ENCODE results near the gene GRAMD4. TPM values are rescaled to one million over a fixed set of nuclear protein-coding genes. Genes with fewer than 3 reads are reported as not detected.

Gene GRAMD4, protein sequence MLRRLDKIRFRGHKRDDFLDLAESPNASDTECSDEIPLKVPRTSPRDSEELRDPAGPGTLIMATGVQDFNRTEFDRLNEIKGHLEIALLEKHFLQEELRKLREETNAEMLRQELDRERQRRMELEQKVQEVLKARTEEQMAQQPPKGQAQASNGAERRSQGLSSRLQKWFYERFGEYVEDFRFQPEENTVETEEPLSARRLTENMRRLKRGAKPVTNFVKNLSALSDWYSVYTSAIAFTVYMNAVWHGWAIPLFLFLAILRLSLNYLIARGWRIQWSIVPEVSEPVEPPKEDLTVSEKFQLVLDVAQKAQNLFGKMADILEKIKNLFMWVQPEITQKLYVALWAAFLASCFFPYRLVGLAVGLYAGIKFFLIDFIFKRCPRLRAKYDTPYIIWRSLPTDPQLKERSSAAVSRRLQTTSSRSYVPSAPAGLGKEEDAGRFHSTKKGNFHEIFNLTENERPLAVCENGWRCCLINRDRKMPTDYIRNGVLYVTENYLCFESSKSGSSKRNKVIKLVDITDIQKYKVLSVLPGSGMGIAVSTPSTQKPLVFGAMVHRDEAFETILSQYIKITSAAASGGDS
- total RNA-seq: 90.8 and 91.6 TPM in 2 replicates

DNA sequence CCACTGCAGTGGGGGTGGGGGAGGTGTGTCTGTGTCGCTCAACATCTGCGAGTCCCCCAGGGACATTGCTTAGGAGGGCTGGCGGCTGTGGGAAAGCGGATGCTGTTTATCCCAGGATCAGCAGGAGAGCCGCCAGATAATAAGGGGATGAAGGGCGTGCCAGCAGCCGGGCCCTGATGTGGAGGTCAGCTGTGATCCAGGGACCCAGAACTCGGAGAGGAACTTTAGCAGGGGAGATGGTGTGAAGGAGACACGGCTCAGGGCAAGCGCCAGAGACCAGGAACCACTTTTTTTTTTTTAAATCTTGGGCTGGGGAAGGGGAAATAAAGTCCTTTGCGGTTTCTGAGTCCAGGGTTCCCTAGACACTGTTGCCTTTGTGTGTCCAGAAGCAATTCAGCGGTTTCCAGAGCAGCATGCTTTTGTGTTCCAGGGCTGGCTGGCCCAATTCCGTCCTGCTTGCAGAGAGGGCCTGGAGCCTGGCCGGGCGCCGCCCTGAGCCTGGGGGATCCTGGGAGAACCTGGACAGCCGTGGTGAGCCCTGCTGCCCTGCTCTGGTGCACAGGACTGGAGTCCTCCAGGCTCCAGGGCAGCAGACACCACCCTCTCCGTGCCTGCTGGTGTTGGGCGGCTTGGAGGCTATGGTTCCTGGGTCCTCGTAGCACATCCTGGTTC is at the start of gene GRAMD4:
GRAMD4 (plus strand) TSS at position 557 of the 672 bp plus-strand sequence. CDS start 6,414 bp downstream, outside the sequence.
- no peak within 1 kb of the TSS for H3K27ac Mint-ChIP-seq
- no peaks in the 10 kb centered on the region for H3K9me3 Mint-ChIP-seq
- H3K4me3 Mint-ChIP-seq (ENCODE audit: low read depth): no peak within 1 kb of the TSS
- no peak for DNase-seq (ENCODE audit: low spot score)
- H3K27me3 Mint-ChIP-seq (ENCODE audit: low read depth): no peaks in the 10 kb centered on the region
- no peaks in the 10 kb centered on the region for H3K4me1 Mint-ChIP-seq (ENCODE audit: low read depth)
- no peaks in the 10 kb centered on the region for H3K36me3 Mint-ChIP-seq (ENCODE audit: low read depth)
- intact Hi-C loops (cut with micrococcal nuclease): no loop called here

DNA sequence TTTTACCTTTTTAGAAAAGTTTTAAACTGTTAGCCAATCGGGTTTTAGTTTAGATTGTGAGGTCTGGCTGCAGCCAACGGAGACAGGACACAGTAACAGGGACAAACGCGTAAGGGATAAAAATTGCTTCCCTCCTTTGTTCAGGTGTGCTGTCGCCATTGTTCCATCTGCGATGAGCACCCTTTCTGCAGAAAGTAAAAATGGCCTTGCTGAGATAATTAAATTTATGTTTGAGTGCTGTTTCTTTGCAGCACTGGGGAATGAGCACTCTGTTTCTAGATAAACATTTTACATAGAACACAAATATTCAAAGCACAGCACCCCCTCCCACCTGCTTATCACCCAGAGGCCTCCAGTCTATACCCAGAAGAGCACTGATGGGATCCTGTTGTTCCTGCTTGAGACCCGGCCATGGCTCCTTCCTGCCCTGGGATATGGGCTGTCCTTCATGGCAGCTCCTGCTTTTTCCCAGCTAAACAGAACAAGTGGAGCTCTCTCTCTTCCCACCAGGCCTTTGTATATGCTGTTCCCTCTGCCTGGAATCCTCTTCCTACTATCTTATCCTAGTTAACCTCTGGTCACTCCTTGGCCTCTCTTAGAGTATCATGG is 48.4 kb upstream of the GRAMD4 start:
- Mint-ChIP-seq H3K36me3 (ENCODE audit: low read depth) (no peaks in the 10 kb centered on the region), H3K4me1 (ENCODE audit: low read depth) (peaks cover 11% of the 10 kb centered on the region), H3K9me3 (peaks cover 15% of the 10 kb centered on the region), H3K27ac (no peak overlapping the region), H3K27me3 (ENCODE audit: low read depth) (no peaks in the 10 kb centered on the region), H3K4me3 (ENCODE audit: low read depth) (no peak overlapping the region)
- no peak for DNase-seq (ENCODE audit: low spot score)
- intact Hi-C loops (cut with micrococcal nuclease): no loop called here

DNA sequence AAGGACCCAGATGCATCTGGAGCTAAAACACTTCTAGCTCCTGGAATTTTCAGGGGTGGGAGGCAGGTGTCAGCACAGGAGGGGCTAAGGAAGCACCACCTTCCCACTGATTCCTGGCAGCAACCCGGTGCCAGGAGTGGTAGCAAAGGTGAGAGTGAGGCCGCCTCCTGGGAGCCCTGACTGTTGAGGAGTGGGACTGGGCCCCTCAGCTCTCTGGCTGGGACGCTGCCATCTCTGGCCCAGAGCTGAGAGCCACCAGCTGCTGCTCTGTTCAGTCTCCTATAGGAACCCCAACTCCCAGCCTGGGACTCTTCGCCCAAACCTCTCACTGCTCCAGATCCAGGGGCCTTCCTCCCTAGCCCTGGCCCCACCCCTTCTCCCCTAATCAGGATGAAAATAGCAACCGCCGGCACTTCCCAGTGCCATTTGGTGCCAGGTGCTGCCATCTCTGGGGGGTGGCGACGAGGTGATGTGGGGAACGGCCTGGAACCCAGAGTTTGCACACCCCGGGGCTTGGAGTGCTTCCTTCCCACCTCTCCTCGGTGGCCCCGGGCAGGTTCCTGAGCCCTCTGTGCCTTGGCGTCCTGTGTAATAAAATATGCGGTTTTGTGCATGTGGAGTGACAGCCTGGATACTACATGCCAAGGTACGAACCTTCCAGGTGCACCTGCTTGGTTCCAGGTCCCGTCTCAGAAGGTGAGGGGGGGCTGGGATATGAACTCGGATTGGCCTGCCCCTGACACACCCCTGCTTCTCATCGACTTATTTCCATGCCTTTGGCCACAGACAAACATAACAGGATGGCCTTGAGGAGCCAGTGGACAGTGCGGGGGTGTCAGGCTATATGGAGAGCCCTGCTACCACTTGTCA is 47.0 kb upstream of the GRAMD4 start:
- Mint-ChIP-seq H3K4me1 (ENCODE audit: low read depth) (peaks cover 15% of the 10 kb centered on the region), H3K9me3 (peaks cover 15% of the 10 kb centered on the region), H3K27me3 (ENCODE audit: low read depth) (no peaks in the 10 kb centered on the region), H3K27ac (no peak overlapping the region), H3K36me3 (ENCODE audit: low read depth) (no peaks in the 10 kb centered on the region), H3K4me3 (ENCODE audit: low read depth) (no peak overlapping the region)
- intact Hi-C loops (cut with micrococcal nuclease): no loop called here
- no peak for DNase-seq (ENCODE audit: low spot score)

DNA sequence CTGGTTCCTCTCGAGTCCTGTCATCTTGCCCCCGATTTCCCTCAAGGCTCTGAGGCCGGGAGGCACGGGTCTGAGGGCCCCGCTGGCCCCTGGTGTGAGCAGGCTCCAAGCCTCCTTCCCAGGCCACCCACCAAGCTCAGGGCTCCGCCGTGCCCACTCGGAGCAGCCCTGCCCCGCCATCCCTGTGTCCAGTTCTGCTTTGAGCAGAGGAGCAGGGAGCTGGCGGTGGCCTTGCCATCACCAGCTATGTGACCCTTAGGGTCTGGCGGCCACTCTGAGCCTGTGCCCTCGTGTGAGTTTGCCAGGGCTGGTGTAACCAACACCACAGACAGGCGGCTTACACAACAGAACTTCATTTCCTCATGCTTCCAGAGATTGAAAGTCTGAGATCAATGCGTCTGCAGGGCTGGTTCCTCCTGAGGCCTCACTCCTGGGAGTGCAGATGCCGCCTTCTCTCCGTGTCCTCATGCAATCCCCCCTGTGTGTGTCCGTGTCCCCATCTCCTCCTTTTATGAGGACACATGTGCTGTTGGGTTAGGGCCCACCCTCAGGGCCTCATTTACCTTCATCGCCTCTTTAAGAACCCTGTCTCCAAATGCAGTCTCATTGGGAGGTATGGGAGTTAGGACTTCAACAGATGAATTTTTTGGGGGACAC is 46.3 kb upstream of the GRAMD4 start:
- intact Hi-C loops (cut with micrococcal nuclease): no loop called here
- H3K27ac Mint-ChIP-seq: no peak overlapping the region
- peak overlapping the region; percentile 21 for H3K4me3 Mint-ChIP-seq (ENCODE audit: low read depth)
- H3K9me3 Mint-ChIP-seq: peaks cover 15% of the 10 kb centered on the region
- H3K4me1 Mint-ChIP-seq (ENCODE audit: low read depth): peaks cover 23% of the 10 kb centered on the region
- DNase-seq (ENCODE audit: low spot score): no peak
- H3K36me3 Mint-ChIP-seq (ENCODE audit: low read depth): peaks cover 3% of the 10 kb centered on the region
- H3K27me3 Mint-ChIP-seq (ENCODE audit: low read depth): no peaks in the 10 kb centered on the region

DNA sequence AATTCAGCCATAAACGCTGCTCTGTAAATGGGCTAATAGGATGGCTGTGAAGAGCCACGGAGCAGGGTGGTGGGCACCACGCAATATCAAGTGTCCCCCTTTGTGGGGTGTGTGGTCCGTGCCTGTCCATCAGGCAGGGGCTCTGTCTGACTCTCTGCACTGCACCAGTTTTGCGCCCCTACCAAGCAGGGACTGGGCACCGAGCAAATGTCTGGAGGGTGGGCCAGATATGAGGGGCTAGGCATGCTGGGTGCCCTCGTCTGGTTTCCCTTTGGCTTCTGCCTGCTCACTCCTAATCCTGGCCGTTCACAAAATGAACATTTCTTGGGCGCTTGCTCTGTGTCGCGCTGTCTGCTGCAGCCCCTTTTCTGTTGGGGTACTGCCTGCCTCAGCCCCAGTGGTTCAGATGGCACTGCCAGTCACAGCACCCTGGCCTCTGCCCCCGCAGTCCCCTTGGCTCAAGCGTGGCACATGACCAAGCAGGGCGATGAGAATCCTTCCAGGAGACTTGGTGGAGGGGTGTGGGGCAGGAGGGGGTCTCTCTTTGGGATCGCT is 45.7 kb upstream of the GRAMD4 start:
- peak overlapping the region; percentile 82 for H3K4me3 Mint-ChIP-seq (ENCODE audit: low read depth)
- peaks cover 15% of the 10 kb centered on the region for H3K9me3 Mint-ChIP-seq
- peaks cover 29% of the 10 kb centered on the region for H3K4me1 Mint-ChIP-seq (ENCODE audit: low read depth)

DNA sequence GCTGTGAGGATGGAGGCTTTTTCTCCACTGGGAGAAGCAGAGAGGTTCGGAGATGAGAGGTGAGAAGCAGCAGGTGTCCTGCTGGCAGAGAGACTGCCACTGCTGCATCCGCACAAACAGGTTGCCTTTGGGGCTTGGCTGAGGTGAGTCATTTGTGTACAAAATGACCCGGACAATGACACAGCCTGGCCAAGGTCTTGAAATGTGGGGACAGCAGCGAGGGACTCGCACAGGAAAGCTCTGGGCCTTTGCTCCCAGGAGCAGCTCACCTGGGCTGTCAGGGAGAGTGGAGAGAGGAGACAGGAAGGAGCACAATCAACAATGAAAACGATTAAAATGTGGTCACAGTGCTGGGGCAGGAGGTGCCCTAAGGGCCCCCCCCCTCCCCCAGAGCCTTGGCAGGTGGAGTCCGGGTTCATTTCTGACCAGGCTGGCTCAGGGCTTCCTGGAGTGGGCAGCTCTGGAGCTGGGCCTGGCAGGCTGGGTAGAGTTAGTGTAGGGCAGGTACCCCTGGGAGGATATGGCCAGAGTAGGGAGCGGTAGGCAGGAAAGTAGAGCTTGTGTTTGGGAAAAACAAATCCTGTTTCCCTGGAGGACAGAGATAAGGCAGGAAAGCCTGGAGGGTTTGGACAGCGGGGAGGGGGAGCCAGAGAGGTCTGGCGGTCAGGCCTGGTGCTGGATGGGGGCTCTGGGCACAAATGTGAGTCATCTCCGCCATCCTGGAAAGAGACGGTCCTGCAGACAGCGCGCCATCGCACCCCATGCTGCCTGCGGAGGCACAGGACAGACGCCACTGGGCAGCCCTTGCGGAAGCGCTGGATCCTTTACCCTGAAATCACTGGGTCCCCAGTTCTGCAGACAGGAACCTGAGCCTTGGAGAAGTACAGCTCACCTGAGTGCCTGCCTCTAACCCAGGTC is 44.9 kb upstream of the GRAMD4 start:
- Mint-ChIP-seq H3K27ac (peak overlapping the region; percentile 82), H3K4me3 (ENCODE audit: low read depth) (peak overlapping the region; percentile 82)

More for the DNA sequence above, 45.7 kb upstream of the GRAMD4 start:
- intact Hi-C loops (cut with micrococcal nuclease): no loop called here
- Mint-ChIP-seq H3K27ac (no peak overlapping the region), H3K27me3 (ENCODE audit: low read depth) (no peaks in the 10 kb centered on the region), H3K36me3 (ENCODE audit: low read depth) (peaks cover 4% of the 10 kb centered on the region)
- no peak for DNase-seq (ENCODE audit: low spot score)

DNA sequence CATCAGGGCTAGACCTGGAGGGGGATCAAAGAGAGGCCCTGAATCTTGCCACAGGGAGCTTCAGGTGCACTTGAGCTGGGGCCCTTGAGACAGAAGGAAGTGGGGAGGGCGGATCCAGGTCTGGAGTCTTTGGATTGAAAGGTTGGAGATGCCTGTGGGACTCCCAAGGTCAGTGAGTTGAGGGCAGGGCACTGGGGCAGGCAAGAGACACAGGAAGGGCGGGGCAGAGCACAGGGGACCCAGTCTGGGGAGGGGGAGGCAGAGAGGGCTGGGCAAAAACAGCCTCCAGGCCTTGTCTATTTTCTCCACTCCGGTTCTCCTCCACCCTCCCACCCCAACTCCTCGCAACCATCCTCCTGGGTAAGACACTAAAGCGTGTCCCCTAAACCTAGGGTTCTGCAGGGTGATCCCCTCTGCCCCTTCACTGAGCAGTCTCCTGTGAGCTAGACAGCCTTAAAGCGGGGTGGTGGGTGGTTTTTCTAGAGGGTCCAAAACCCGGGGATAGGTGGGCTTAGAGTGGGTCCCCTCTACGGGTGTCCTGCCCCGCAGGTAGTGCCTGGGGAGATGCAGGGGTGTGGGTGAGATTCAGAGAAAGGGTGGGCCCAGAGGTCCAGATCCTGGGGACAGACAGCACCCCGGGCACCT is 44.2 kb upstream of the GRAMD4 start:
- H3K9me3 Mint-ChIP-seq: peaks cover 12% of the 10 kb centered on the region
- no peaks in the 10 kb centered on the region for H3K27me3 Mint-ChIP-seq (ENCODE audit: low read depth)
- intact Hi-C loops (cut with micrococcal nuclease): loop anchor here (5.0 kb wide), 3 partner anchors 36 to 96 kb away; no protein-coding TSS in a partner anchor
- H3K27ac Mint-ChIP-seq: peak overlapping the region; percentile 82
- H3K36me3 Mint-ChIP-seq (ENCODE audit: low read depth): peaks cover 4% of the 10 kb centered on the region
- peak overlapping the region; percentile 82 for H3K4me3 Mint-ChIP-seq (ENCODE audit: low read depth)
- DNase-seq (ENCODE audit: low spot score): no peak
- H3K4me1 Mint-ChIP-seq (ENCODE audit: low read depth): peaks cover 39% of the 10 kb centered on the region

More for the DNA sequence above, 44.9 kb upstream of the GRAMD4 start:
- H3K36me3 Mint-ChIP-seq (ENCODE audit: low read depth): peaks cover 4% of the 10 kb centered on the region
- intact Hi-C loops (cut with micrococcal nuclease): loop anchor here (5.0 kb wide), 3 partner anchors 37 to 97 kb away; no protein-coding TSS in a partner anchor
- DNase-seq (ENCODE audit: low spot score): no peak
- H3K27me3 Mint-ChIP-seq (ENCODE audit: low read depth): no peaks in the 10 kb centered on the region
- H3K9me3 Mint-ChIP-seq: peaks cover 15% of the 10 kb centered on the region
- H3K4me1 Mint-ChIP-seq (ENCODE audit: low read depth): peaks cover 36% of the 10 kb centered on the region

DNA sequence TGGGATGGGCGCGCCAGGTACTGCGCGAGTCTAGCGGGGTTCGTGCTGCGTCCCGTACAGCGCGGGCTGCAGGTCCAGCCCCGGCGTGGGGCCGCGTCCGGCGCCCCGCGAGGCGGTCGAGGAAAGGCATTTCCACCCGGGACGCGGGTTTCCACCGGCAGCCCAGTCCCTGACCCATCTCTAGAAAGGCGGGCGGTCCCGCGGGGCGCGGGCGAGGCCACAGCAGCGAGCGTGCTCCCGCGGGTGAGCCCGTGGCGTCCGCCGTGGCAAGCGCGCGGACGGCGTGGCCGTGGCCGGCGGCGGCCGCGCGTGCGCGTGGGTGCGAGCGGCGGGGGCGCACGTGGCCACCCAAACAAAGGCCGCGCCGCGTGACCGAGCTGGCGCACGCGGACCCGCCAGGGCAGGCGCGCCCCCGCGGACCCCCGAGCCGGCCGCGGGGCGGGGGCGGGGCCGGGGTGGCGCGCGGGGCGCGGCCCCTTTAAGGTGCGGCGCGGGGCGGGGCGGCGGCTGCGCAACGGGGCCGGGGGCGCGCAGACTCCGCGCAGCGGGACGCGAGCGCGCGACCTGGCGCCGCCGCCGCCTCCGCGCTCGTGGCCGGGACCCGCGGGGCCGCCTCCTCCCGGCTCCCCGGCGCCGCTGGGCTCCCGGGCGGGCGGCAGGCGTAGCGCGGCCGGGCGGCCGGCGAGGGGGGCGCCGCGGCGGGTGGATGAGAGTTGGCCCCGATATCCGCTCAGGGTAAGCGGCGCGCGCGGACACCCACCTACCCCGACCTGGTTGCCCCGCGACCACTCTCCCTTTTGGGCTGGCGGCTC is 43.4 kb upstream of the GRAMD4 start:
- peaks cover 7% of the 10 kb centered on the region for H3K9me3 Mint-ChIP-seq
- peak overlapping the region; percentile 82 for H3K4me3 Mint-ChIP-seq (ENCODE audit: low read depth)
- H3K4me1 Mint-ChIP-seq (ENCODE audit: low read depth): peaks cover 43% of the 10 kb centered on the region
- DNase-seq (ENCODE audit: low spot score): peak; percentile 52
- intact Hi-C loops (cut with micrococcal nuclease): loop anchor here (5.0 kb wide), 3 partner anchors 36 to 96 kb away; no protein-coding TSS in a partner anchor
- peaks cover 4% of the 10 kb centered on the region for H3K36me3 Mint-ChIP-seq (ENCODE audit: low read depth)
- no peaks in the 10 kb centered on the region for H3K27me3 Mint-ChIP-seq (ENCODE audit: low read depth)
- peak overlapping the region; percentile 82 for H3K27ac Mint-ChIP-seq

DNA sequence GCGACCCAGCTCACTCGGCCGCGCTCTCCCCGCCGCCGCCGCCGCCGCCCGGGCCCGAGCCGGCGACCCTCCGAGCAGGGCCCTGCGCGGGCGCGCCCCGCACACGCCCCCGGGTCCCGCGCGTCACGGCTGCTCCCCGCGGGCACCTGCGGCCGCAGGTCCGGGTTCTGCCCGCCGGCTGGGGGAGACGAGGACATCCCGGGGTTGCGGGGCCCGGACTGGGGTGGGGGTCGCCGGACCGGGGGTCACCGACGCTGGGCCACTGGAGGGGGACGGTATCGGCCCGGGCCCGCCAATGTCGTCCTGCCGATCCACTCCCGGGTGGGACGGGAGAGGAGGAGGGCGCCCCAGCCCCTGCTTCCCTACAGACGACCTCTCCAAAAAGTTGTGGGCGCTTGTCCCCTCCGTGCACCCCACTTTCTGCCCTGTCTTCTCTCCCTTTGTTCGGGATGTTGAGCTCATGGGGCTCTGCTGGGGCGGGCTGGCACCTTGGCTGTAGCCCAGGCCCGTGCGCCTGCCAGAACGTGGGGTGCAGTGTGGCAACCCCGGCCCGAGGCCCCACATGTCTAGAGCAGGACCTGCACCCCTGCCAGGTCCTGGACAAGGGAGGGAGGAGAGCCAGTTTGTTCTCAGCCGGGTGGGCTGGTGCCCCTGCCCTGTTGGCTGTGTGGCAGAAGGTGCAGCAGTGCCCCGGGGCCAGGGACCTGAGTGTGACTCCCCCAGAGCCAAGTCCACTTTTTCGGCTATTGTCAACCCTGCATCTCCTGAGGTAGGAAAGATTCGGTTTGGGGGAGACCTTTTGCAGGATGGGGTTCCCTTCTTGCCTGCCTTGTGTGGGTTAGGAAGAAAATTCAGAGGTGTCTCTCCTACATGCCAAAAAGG is 42.6 kb upstream of the GRAMD4 start:
- Mint-ChIP-seq H3K9me3 (no peaks in the 10 kb centered on the region), H3K4me3 (ENCODE audit: low read depth) (peak overlapping the region; percentile 92), H3K27ac (peak overlapping the region; percentile 94), H3K4me1 (ENCODE audit: low read depth) (peaks cover 46% of the 10 kb centered on the region), H3K27me3 (ENCODE audit: low read depth) (no peaks in the 10 kb centered on the region), H3K36me3 (ENCODE audit: low read depth) (peaks cover 4% of the 10 kb centered on the region)
- DNase-seq (ENCODE audit: low spot score): no peak
- intact Hi-C loops (cut with micrococcal nuclease): loop anchor here (5.0 kb wide), 3 partner anchors 35 to 95 kb away; no protein-coding TSS in a partner anchor

Measured in activated T-helper 2 cell treated with anti-CD3 and anti-CD28 coated beads, Interferon-gamma antibody, Interleukin-2, Interleukin-4, amounts not matched to agents 10 μg/mL and 5 μg/mL and 100 μg/mL, durations not matched to agents 14 hours and 24 hours and 36 hours (primary cell).